PC-9 (cell line): ENCODE results near the gene MAGEH1. TPM values are rescaled to one million over a fixed set of nuclear protein-coding genes. Genes with fewer than 3 reads are reported as not detected.

Experiments used
- BruUV-seq: library from RNA; stranded (reverse); fragments of 400-500 nt; replicated peaks from 2 replicates; lab custom pipeline; 2021; lab: Mats Ljungman, UMichigan
- CTCF ChIA-PET: fragments of 300-600 bp; sonication (Branson Sonifier 250); formaldehyde crosslinking; loops from one replicate; lab custom pipeline; 2022; ENCODE audit warnings: antibody characterized with exemption; lab: Charles Lee
- POLR2A ChIA-PET: fragments of 300-600 bp; sonication (Branson Sonifier 250); formaldehyde crosslinking; loops from one replicate; lab custom pipeline; 2022; ENCODE audit warnings: antibody characterized with exemption; ENCODE audit not compliant: unreplicated experiment; lab: Charles Lee
- DNase-seq, 2 experiments: peaks; one replicate each; pipeline versions ENCODE4 v3.0.0 to v3.0.0-alpha.2; 2015 to 2022; ENCODE audit warnings: mixed read lengths in 1 of 2
- H2AFZ ChIP-seq: fragments of 200-600 bp; sonication (generic); 2 replicates; pipeline ENCODE4 v1.8.1; 2017; ENCODE audit warnings: antibody characterized with exemption
- H3F3A ChIP-seq: fragments of 200-600 bp; sonication (generic); 2 replicates; pipeline ENCODE4 v1.8.1; 2017; ENCODE audit warnings: antibody characterized with exemption, mild to moderate bottlenecking, low read depth; ENCODE audit not compliant: insufficient read depth
- H3K27ac ChIP-seq: fragments of 200-600 bp; sonication (generic); 2 replicates; pipeline ENCODE4 v1.6.1; 2016; ENCODE audit warnings: mixed run types
- H3K27me3 ChIP-seq: fragments of 200-600 bp; sonication (generic); 2 replicates; pipeline ENCODE4 v1.6.1; 2016; ENCODE audit warnings: low read depth, mixed run types; ENCODE audit not compliant: insufficient read depth
- H3K36me3 ChIP-seq: fragments of 200-600 bp; sonication (generic); 2 replicates; pipeline ENCODE4 v1.6.1; 2016; ENCODE audit warnings: low read depth, mixed run types
- H3K4me1 ChIP-seq: fragments of 200-600 bp; sonication (generic); replicated peaks from 2 replicates; pipeline ENCODE4 v1.6.1; 2016; ENCODE audit warnings: mixed run types; ENCODE audit not compliant: insufficient read depth
- H3K4me2 ChIP-seq: fragments of 200-600 bp; sonication (generic); 2 replicates; pipeline ENCODE4 v1.6.1; 2017; ENCODE audit warnings: mixed run types
- H3K4me3 ChIP-seq: fragments of 200-600 bp; sonication (generic); 2 replicates; pipeline ENCODE4 v1.6.1; 2016; ENCODE audit warnings: mixed run types
- H3K79me2 ChIP-seq: fragments of 200-600 bp; sonication (generic); 2 replicates; pipeline ENCODE4 v1.6.1; 2017; ENCODE audit warnings: low read depth, mixed run types
- H3K9me2 ChIP-seq: fragments of 200-600 bp; sonication (generic); 2 replicates; pipeline ENCODE4 v1.8.1; 2017; ENCODE audit warnings: mild to moderate bottlenecking; ENCODE audit not compliant: insufficient read depth
- H3K9me3 ChIP-seq: fragments of 200-600 bp; sonication (generic); 2 replicates; pipeline ENCODE4 v1.8.1; 2016; ENCODE audit warnings: low read depth; ENCODE audit not compliant: insufficient read depth
- H4K20me1 ChIP-seq: fragments of 200-600 bp; sonication (generic); 2 replicates; pipeline ENCODE4 v1.8.1; 2017; ENCODE audit not compliant: insufficient read depth
- EZH2 ChIP-seq: fragments of 200-600 bp; sonication (generic); IDR thresholded peaks from 2 replicates; pipeline ENCODE4 v1.8.0; 2017; ENCODE audit warnings: antibody characterized with exemption, low read depth
- intact Hi-C: fragments of 100-400 bp; cut with micrococcal nuclease; formaldehyde crosslinking; loops from one replicate; pipeline ENCODE4 v1.10.0; 2022; ENCODE audit not compliant: unreplicated experiment
- total RNA-seq: library from RNA; stranded (reverse); gene quantifications from 2 replicates; pipeline ENCODE4 v1.2.3, GENCODE V29; 2021
- TF ChIP-seq, protein P1 (sequence below): fragments of 200-600 bp; sonication (generic); conservative IDR thresholded peaks from 2 replicates; pipeline ENCODE4 v1.6.1; 2017; ENCODE audit warnings: mixed run types, antibody characterized with exemption, mild to moderate bottlenecking, moderate library complexity

Gene MAGEH1
- total RNA-seq, 1 experiment from 2014 or later, result not detected

DNA sequence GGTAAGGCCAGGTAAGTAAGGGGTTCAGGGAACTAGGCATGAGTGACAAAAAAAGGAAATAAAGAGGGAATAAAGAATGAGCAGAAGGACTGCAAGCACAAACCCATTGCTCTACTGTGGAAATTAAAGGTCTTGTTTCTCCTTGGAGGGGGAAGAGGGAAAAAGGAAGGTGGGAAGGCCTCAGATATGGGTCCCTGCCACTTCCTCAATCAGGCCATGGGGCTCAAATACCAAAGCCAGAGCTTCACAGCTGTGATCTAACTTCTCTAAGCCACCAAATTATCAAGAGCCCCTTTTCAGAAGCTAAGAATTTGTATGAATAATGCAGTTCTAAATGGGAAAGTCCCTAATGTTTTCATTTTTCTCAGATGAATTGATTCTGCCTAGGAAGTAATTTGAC, 33.0 kb downstream of the MAGEH1 start:
- H3K4me2 ChIP-seq, result no peak overlapping the region
- no TSS peak for BruUV-seq
- no peaks in the 10 kb centered on the region for H3F3A ChIP-seq
- H3K4me3 ChIP-seq, result no peak overlapping the region
- H2AFZ ChIP-seq, result no peak overlapping the region
- no peaks in the 10 kb centered on the region for H3K9me2 ChIP-seq
- H3K9me3 ChIP-seq, result no peaks in the 10 kb centered on the region
- DNase-seq, result no peak
- TF ChIP-seq, protein P1, sequence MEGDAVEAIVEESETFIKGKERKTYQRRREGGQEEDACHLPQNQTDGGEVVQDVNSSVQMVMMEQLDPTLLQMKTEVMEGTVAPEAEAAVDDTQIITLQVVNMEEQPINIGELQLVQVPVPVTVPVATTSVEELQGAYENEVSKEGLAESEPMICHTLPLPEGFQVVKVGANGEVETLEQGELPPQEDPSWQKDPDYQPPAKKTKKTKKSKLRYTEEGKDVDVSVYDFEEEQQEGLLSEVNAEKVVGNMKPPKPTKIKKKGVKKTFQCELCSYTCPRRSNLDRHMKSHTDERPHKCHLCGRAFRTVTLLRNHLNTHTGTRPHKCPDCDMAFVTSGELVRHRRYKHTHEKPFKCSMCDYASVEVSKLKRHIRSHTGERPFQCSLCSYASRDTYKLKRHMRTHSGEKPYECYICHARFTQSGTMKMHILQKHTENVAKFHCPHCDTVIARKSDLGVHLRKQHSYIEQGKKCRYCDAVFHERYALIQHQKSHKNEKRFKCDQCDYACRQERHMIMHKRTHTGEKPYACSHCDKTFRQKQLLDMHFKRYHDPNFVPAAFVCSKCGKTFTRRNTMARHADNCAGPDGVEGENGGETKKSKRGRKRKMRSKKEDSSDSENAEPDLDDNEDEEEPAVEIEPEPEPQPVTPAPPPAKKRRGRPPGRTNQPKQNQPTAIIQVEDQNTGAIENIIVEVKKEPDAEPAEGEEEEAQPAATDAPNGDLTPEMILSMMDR, result no peak
- TF ChIP-seq EZH2, result no peak
- CTCF ChIA-PET, result no interaction called here
- intact Hi-C loops, result no loop called here
- no peaks in the 10 kb centered on the region for H4K20me1 ChIP-seq
- no peak overlapping the region for H3K27ac ChIP-seq
- no peaks in the 10 kb centered on the region for H3K4me1 ChIP-seq
- H3K79me2 ChIP-seq, result no peaks in the 10 kb centered on the region
- POLR2A ChIA-PET, result no interaction called here
- no peaks in the 10 kb centered on the region for H3K36me3 ChIP-seq
- no peaks in the 10 kb centered on the region for H3K27me3 ChIP-seq

DNA sequence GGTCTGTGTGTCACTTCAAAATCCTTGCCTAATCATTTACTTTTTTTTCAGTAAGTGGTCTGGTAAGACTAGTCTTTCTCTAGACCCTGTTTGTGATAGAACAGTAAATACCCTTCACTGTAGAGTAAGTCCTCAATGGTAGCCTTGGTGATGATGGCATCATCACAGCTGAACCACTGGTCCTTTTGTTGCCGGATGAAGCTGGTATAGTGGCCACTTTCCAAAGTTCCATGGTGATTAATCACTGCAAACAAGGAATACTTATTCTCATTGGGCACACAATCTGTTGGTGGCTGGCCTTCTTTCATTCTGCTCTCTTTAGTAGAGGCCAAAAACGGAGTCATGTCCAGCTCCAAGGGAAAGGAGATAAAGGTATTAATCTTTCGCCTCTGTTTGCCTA, 34.8 kb downstream of the MAGEH1 start:
- intact Hi-C loops, result no loop called here
- no peaks in the 10 kb centered on the region for H3K27me3 ChIP-seq
- H3K9me3 ChIP-seq, result no peaks in the 10 kb centered on the region
- H3K9me2 ChIP-seq, result no peaks in the 10 kb centered on the region
- TF ChIP-seq, protein P1, result no peak
- H3K79me2 ChIP-seq, result no peaks in the 10 kb centered on the region
- H3K4me1 ChIP-seq, result no peaks in the 10 kb centered on the region
- H3K27ac ChIP-seq, result no peak overlapping the region
- ChIA-PET POLR2A (no interaction called here), CTCF (no interaction called here)
- H2AFZ ChIP-seq, result no peak overlapping the region
- no peaks in the 10 kb centered on the region for H3F3A ChIP-seq
- no peak overlapping the region for H3K4me2 ChIP-seq
- no peaks in the 10 kb centered on the region for H3K36me3 ChIP-seq
- H3K4me3 ChIP-seq, result no peak overlapping the region
- BruUV-seq, result no TSS peak
- no peak for DNase-seq
- no peaks in the 10 kb centered on the region for H4K20me1 ChIP-seq

DNA sequence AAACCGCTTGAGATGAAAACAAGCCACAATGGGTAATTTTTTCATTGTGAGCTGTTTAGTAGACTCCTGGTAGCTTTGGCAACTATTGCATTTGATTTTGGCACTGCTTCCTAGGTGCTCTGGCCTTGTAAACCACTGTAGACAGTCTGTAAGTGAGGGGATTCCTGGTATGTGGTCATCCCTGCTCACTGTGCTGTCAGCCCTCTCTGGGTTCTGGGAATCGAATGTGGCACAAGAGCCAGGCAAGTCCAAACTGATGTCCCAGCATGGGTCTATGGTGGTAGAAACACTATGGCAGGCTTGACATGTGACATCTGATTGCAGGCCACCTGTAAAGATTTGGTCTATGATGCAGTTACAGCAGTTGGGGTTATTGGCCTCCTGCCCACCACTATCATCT, 35.2 kb downstream of the MAGEH1 start:
- Histone ChIP-seq H3K27me3 (no peaks in the 10 kb centered on the region), H3K79me2 (no peaks in the 10 kb centered on the region), H3K27ac (no peak overlapping the region), H3K4me3 (no peak overlapping the region), H3K36me3 (no peaks in the 10 kb centered on the region), H3K9me2 (no peaks in the 10 kb centered on the region), H3K4me2 (no peak overlapping the region), H3F3A (no peaks in the 10 kb centered on the region), H3K4me1 (no peaks in the 10 kb centered on the region), H4K20me1 (no peaks in the 10 kb centered on the region), H3K9me3 (no peaks in the 10 kb centered on the region), H2AFZ (no peak overlapping the region)
- no peak for DNase-seq
- ChIA-PET CTCF (no interaction called here), POLR2A (no interaction called here)
- intact Hi-C loops, result no loop called here
- BruUV-seq, result no TSS peak
- no peak for TF ChIP-seq EZH2
- TF ChIP-seq, protein P1, result no peak
